GM23248 (cell line): ENCODE data around the gene ARMH3.

Experiments
- EZH2 ChIP-seq: fragments of 200-600 bp; sonication (generic); IDR thresholded peaks from 2 replicates; pipeline ENCODE4 v1.6.1; 2018; ENCODE audit warnings: antibody characterized with exemption, mild to moderate bottlenecking; ENCODE audit not compliant: insufficient read depth, poor library complexity, severe bottlenecking
- EZH2phosphoT487 ChIP-seq: fragments of 200-600 bp; sonication (generic); IDR thresholded peaks from 2 replicates; pipeline ENCODE4 v1.6.1; 2018; ENCODE audit warnings: antibody characterized with exemption, moderate library complexity, mild to moderate bottlenecking, low read depth; ENCODE audit not compliant: insufficient read depth

GRCh38 chr10:101895781-101896180 is 160.2 kb downstream of the ARMH3 start:
- TF ChIP-seq EZH2 (no peak), EZH2phosphoT487 (no peak)
